OCI-LY1 (cell line): ENCODE results near the gene LVRN.

Source experiments
- EZH2 ChIP-seq: fragments of 200-600 bp; sonication (generic), shearing (Covaris generic); IDR thresholded peaks from 2 replicates; pipeline ENCODE4 v1.8.0; 2017; ENCODE audit warnings: borderline replicate concordance, mixed run types, mild to moderate bottlenecking, antibody characterized with exemption, low read length, moderate library complexity, mixed read lengths
- TF ChIP-seq, protein P1 (sequence below): fragments of 200-600 bp; sonication (generic), shearing (Covaris generic); IDR thresholded peaks from 2 replicates; pipeline ENCODE4 v1.5.1; 2017; ENCODE audit warnings: mild to moderate bottlenecking, antibody characterized with exemption, low read length, moderate library complexity, mixed read lengths

DNA sequence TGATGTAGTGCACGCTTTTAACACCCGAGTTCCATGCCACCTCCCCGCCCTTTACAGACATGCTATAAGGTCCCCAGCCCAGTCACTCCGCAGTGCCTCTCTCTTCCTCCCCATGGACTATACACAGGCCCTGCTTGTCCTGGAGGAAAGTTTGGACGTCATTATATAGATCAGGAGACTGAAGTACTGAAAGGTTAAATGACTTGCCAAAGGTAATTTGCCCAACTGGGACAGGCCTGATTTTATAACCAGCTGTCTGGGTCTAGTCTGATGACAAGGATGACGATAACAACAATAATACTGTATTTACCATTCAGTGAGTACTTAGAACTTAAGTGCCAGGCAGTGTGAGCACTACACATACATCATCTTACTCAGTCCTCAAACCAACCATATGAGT, 33.1 kb downstream of the LVRN start:
- TF ChIP-seq, protein P1, sequence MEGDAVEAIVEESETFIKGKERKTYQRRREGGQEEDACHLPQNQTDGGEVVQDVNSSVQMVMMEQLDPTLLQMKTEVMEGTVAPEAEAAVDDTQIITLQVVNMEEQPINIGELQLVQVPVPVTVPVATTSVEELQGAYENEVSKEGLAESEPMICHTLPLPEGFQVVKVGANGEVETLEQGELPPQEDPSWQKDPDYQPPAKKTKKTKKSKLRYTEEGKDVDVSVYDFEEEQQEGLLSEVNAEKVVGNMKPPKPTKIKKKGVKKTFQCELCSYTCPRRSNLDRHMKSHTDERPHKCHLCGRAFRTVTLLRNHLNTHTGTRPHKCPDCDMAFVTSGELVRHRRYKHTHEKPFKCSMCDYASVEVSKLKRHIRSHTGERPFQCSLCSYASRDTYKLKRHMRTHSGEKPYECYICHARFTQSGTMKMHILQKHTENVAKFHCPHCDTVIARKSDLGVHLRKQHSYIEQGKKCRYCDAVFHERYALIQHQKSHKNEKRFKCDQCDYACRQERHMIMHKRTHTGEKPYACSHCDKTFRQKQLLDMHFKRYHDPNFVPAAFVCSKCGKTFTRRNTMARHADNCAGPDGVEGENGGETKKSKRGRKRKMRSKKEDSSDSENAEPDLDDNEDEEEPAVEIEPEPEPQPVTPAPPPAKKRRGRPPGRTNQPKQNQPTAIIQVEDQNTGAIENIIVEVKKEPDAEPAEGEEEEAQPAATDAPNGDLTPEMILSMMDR, result no peak
- TF ChIP-seq EZH2, result no peak
